SW 1271 (cell line): Measurements from ENCODE around the gene CAMKK2.
"Not testable (repeated sequence)": the region's sequence is repeated elsewhere in the genome, so short reads cannot be mapped to it uniquely, and the experiment has no call there.

ENCODE experiments used
- DNase-seq, 2 experiments: peaks; one replicate each; lab custom pipeline; 2025; lab: John Stamatoyannopoulos, UW

CAMKK2 gene

DNA sequence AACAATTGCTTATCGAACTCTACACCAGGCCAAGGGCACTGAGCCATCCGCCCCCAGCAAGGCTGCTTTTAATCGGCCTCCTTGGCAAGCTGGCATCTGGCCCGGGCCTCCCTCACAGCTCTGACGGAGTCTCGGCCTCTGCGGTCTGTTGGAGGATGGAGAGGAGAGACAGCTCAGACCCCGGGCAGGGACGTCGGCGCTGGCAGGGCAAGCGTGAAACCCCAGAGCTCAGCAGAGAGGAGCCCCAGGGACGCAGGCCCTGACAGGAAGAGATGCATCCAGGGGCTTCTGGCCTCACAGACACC is 17.5 kb downstream of the CAMKK2 start:
- DNase-seq, result no peak

DNA sequence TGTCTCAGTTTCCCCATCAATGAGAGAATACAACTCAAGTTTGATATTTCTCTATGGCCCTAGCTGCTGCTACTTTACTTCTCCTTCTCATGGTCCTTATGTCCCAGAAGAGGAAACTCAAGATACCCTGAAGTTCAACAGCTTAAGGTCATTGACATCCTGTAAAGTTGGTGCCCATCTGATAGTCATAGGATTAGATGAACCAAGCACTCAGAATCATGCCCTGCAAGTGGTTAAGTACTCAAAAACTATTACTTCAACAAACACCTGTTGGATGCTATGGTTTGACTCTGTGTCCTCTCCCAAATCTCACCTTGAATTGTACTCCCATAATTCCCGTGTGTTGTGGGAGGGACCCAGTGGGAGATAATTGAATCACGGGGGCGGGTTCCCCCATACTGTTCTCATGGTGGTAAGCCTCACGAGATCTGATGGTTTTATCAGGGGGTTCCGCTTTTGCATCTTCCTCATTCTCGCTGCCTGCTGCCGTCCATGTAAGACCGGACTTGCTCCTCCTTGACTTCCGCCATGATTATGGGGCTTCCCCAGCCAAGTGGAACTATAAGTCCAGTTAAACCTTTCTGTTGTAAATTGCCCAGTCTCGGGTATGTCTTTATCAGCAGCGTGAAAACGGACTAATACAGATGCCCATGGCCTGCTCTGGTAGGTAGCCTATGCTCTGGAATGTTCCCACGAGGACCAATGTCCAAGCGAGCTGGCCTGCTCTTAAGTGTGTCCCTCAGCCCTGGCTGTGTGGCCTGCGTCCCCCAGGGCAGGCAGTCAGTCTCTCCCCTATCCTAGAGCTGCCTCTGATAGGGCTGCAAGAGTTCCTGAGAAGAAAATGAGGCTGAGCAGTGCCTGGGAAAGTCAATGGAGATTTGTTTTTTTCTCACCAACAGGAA is 18.1 kb downstream of the CAMKK2 start:
- no peak for DNase-seq

- DNase-seq, result no peak
Measured at GRCh38 chr12:121277374-121277759, 19.1 kb downstream of the CAMKK2 start.

GRCh38 chr12:121274036-121274763 is 22.3 kb downstream of the CAMKK2 start:
- no peak for DNase-seq

GRCh38 chr12:121273364-121273896 is 23.1 kb downstream of the CAMKK2 start:
- DNase-seq, result no peak

GRCh38 chr12:121267822-121268221 is 28.7 kb downstream of the CAMKK2 start:
- DNase-seq, result no peak

DNA sequence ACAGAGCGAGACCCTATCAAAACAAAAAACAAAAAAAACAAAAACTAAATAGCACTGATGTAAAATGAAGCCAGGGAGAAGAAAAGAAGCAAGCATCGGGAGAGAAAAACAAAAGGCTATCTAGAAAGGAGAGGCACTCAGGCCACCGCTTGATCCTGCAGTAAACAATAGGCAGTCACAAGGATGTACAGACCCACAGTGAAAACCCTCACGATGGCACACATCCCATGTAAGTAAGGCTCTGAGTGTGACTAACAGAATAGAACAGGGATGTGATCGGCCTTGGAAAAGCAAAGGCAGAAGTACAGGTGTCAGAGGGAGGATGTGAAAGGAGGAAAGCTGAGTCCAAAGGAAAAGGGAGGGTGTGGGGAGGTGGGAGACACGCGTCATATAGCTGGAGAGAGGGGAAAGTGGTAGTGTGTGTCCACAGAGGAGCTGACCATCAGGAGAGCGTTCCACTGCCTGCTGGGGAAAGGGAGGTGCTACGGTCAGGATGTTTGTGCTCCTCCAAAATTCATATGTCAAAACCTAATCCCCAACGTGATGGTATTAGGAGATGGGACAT is 31.5 kb downstream of the CAMKK2 start:
- no peak for DNase-seq

DNA sequence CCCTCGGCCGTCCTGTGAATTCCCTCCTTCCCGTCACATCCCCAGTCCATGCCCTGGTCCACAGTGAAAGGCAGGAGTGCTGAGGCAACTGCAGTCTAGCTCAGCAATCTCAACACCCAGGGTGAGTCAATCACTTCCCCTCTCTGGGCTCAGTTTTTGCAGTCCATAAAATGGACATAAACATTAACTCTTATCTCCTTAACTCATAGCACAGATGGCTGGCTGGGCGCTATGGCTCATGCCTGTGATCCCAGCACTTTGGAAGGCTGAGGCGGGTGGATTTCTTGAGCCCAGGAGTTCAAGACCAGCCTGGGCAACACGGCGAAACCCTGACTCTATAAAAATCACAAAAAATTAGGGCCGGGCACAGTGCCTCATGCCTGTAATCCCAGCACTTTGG is 32.4 kb downstream of the CAMKK2 start:
- no peak for DNase-seq

GRCh38 chr12:121263206-121263935 is 33.1 kb downstream of the CAMKK2 start:
- no peak for DNase-seq

GRCh38 chr12:121261398-121261797 is 35.1 kb downstream of the CAMKK2 start:
- DNase-seq, result no peak

DNA sequence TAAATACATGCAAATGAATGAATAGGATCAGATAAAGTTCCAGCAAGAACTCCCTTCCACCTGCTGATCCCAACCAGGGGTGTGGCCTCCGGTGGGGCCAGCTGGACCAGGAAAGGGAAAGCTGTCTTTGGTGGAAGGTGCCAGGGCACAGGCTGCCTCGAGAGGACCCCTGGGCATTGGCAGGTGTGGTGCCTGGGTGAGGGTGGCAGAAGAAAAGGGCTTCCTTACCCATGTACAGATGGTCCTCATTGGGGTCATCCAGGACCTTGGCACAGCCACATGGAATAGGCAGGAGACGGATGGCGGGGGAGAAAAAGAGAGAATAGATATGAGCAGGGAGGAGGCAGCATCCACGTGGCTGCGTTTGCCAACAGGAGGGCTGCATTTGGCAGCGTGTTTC is 36.4 kb downstream of the CAMKK2 start:
- no peak for DNase-seq

- no peak for DNase-seq
Measured at GRCh38 chr12:121259074-121259473, 37.4 kb downstream of the CAMKK2 start.

GRCh38 chr12:121257704-121258449 is 38.6 kb downstream of the CAMKK2 start:
- DNase-seq, result not testable (repeated sequence)

DNA sequence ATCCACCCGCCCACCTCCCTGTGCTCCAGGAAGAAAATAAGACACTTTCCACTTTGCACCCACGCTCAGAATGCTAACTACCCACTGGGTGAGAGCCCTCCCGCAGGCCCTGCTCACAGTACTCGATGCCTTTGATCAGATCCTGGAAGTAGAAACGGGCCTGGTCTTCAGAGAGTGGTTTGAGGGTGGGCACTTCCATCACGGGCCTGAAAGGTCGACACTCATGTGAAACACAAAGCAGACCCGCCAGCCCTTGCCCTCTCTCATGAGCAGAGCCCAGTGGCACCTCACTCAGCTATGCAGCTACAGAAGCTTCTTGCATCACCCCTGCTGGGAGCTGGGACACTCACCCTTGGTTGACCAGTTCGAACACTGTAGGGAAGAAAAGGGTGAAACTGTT is 41.1 kb downstream of the CAMKK2 start:
- DNase-seq, result no peak

GRCh38 chr12:121253638-121254335 is 42.7 kb downstream of the CAMKK2 start:
- DNase-seq, result no peak

GRCh38 chr12:121252712-121253345 is 43.7 kb downstream of the CAMKK2 start:
- DNase-seq, result no peak

GRCh38 chr12:121251838-121252237 is 44.7 kb downstream of the CAMKK2 start:
- no peak for DNase-seq

GRCh38 chr12:121250359-121250758 is 46.1 kb downstream of the CAMKK2 start:
- DNase-seq, result no peak

DNA sequence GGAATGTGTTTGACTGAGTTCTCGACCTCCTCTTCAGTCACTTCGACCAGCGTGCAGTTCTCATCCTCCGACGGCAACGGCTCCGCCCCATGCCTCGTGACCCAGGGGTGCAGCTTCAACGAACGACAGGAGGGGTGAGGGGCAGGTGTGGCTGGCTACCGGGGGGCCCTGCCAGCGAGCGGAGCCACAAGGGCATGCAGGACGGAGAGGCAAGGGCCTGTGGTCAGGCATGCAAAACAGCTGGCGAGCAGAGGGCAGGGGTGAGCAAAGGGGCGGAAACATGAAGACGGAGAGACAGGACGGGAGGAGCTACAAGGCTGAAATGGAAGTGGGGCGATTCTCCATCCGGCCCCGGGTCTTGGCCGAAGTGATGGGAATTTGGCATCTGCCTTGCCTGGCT is 47.9 kb downstream of the CAMKK2 start:
- DNase-seq, result no peak

GRCh38 chr12:121246893-121247557 is 49.5 kb downstream of the CAMKK2 start:
- no peak for DNase-seq
